Stimulated activated CD8-positive, alpha-beta memory T cell treated with anti-CD3 and anti-CD28 coated beads, Interleukin-4, amount 100 ng/mL, for 1 hour (primary cell): ENCODE measurements around the gene IFRD2.

Experiments
- DNase-seq, 2 donors: peaks; one replicate each; pipeline ENCODE4 v3.0.0-alpha.2; 2020; ENCODE audit warnings: low read depth in 2 of 2, low spot score in 1 of 2

Gene IFRD2, protein sequence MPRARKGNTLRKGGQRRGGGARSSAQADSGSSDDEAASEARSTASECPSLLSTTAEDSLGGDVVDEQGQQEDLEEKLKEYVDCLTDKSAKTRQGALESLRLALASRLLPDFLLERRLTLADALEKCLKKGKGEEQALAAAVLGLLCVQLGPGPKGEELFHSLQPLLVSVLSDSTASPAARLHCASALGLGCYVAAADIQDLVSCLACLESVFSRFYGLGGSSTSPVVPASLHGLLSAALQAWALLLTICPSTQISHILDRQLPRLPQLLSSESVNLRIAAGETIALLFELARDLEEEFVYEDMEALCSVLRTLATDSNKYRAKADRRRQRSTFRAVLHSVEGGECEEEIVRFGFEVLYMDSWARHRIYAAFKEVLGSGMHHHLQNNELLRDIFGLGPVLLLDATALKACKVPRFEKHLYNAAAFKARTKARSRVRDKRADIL

DNA sequence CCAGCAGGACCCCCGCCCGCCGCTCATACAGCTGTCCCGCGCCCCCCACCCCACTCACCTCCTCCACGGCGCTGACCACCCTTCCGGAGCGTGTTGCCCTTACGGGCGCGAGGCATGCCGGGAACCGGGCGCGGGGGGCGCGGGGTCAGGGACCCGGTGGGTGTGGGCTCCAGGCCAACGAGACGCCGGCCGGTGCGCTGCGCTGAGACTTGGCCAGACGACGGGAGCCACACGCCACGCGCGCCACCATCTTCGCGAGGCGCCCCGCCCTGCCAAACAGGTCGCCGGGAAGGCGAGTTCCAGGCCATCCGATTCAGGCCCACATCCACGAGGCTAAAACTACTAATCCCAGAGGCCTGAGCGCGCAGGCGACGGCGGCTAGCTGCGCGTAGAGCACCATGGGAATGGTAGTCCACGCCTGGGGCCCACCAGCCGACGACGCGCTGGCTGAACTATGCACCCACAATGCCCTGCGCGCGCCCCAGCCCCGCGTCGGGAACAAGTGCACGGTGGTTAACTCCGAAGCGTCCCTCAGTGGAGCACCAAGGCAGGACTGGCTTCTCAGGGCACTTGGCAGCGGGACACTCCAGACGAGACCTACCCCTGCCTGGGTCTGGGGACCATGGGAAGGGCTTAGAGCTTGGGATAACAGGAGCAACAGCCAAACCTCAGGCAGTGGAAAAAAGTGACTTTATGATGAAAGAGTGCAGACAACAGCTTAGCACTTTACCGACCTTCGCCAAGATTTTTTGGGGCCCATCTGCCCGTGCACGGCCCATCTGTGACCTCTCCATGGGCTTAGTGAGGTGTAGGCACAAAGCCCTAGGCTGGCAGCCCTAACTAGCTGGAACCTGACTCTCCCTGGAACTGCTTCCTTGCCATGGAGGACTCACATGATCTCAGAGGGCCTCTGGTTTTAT, at the start of gene IFRD2:
TSS of gene IFRD2 (minus strand) at position 271 of the 920 bp plus-strand sequence. CDS start at position 116, 155 bp downstream.
- DNase-seq, result peak; percentile 77 to 91

DNA sequence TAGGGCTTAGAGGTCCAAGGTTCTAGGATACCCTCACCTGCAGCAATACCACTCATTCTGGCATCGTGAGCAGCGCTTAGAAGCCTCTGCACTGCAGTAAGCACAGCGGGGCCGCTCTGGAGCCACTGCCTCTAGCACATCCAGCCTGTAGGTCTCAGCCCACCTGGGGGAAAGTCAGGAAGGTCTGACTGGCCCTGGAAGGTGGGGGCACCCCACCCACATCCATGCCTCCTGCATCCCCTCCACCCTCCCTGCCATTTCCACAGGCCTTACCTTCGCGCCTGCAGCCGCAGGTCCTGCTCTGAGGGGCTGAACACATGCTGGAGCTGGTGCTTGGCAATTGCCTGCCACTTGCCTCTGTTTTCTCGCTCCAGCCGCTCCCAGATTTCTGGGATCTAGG, 49.3 kb upstream of the IFRD2 start:
- no peak for DNase-seq

DNA sequence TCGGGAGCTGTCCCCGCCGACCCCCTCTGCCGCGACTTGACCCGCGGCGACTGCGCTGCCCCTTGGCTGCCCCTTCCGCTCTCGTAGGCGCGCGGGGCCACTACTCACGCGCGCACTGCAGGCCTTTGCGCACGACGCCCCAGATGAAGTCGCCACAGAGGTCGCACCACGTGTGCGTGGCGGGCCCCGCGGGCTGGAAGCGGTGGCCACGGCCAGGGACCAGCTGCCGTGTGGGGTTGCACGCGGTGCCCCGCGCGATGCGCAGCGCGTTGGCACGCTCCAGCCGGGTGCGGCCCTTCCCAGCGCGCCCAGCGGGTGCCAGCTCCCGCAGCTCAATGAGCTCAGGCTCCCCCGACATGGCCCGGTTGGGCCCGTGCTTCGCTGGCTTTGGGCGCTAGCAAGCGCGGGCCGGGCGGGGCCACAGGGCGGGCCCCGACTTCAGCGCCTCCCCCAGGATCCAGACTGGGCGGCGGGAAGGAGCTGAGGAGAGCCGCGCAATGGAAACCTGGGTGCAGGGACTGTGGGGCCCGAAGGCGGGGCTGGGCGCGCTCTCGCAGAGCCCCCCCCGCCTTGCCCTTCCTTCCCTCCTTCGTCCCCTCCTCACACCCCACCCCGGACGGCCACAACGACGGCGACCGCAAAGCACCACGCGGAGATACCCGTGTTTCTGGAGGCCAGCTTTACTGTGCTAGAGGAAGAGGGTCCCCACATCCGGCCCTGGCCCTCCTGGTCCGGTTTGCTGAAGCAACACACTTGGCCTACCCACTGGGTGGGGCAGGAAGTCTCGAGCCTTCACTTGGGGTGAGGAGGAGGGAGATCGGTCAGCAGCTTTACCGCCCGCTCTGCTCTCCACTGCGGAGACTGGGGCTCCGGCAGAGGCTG, 48.5 kb upstream of the IFRD2 start, which contains the start of gene RASSF1:
TSS of gene RASSF1 (minus strand) at position 389 of the 882 bp plus-strand sequence. CDS start at position 358, 31 bp downstream.
- no peak for DNase-seq

DNA sequence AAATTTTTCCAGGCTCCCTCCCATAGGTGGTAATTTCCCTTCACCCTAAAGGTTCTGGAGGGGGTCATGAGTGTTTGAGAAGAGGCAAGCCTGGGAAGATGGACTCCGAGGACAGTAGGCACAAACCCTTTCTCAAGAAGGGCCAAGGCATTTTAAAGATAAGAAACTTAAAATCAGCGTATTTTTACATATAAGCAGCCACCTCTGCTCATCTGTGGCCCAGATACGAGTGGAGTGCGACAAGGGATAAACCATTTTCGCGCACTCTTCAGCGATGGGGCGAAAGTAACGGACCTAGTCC, 47.9 kb upstream of the IFRD2 start:
- DNase-seq, result no peak

DNA sequence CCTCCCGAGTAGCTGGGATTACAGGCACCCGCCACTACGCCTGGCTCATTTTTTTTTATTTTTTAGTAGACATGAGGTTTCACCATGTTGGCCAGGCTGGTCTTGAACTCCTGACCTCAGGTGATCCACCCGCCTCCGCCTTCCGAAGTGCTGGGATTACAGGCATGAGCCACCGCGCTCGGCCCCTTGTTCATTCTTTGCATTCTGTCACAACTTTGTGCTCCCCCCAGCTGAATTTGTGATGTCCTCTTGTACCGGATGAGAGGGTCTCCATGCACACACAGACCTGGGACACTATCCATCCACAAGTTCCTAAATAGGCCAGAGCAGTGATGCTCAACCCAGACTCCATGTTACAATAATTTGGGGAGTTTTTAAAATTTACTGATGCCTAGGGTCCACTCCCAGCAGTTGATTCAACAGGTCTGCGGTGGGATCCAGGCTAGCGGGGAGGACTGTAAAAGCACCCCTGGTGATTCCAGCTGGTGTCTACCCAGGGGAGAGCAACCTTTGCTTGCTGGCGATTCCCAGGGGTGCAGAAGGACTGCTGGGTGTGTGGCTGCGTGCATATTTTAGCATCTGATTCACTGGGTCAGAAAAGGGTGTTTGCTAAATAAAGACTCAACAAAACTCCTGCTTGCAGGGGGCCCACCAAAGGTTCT, 47.4 kb upstream of the IFRD2 start:
- no peak for DNase-seq

DNA sequence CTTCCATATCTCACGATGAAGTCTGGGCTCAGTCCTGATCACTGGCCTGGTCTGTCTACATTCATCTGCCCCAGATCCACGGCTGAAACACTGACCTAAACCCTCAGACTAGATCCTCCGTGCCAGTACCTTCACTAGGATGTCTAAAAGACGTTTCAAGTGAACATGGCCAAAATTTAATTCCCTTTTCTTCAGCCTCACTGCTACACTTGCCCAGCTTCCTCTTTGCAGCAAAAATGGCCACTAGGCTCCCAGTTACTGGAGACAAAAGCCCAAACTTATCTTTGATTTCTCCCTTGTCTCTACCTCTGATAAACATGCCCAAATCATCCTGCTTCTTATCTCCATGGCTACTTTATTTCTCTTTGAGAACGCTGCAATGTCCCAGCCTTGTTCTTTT, 46.7 kb upstream of the IFRD2 start:
- no peak for DNase-seq

DNA sequence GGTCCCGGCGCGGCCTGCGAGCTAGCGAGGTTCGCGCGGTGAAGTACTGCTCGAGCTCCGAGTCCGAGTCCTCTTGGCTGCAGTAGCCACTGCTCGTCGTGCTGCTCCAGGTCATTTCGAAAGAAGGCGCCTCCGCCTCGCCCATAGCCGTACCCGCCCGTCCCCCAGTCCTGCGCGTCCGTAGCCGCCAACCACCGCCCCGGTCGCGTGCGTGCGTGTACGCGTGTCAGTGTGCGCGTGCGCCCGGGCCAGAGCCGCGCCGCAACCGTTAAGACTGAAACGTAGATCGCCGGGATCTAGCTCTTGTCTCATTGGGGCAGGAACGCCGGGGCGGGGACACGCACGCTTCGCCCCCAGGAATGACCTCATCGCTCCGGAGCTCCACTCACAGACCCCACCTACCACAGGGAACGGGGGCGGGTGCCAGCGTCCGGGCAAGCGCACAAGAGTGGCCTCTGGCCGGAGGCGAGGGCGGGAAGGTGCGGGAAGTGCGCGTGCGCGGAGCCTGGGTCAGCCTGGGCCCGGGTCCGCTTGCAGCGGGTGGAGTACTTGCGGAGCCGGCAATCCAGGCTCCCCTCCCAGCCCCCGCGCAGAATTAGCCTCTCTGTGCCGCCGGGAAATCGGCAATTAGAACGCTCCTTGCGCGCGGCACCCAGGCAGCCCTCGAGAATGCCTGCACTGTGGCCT, 45.1 kb upstream of the IFRD2 start:
- peak; percentile 77 to 81 for DNase-seq

DNA sequence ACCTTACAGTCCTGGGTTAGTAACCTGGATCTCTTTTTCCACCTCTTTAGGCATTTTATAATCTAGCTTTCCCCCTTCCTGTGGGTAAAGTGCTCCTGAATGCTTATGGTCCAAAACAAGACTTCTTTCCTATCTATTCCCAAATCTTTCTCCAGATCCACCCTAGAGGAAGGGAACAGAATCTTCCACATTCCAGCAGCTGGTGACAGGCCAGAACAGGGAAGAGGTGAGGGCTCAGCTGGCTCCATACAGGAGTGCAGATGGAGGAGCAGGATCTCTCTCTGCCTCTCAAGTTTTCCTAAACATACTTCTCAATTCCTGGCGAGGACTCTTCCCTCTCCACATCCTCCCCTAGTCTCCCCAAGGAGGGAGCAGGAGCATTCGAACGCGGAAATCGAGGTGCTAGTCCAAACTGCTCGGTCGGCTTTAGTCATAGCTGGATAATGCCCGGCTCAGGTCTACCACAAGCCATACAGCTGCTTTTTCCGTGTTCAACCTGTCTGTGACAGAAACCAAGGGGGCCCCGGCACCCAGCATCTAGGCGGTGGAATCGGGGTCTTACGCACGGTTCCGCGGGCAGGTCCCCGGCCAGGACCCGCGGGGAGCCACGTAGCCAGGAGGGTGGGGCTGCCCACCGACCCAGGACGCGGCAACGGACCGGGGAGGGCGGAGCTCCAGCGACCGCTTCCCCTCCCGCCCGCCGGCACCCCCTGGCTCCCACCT, 44.4 kb upstream of the IFRD2 start:
- no peak for DNase-seq

DNA sequence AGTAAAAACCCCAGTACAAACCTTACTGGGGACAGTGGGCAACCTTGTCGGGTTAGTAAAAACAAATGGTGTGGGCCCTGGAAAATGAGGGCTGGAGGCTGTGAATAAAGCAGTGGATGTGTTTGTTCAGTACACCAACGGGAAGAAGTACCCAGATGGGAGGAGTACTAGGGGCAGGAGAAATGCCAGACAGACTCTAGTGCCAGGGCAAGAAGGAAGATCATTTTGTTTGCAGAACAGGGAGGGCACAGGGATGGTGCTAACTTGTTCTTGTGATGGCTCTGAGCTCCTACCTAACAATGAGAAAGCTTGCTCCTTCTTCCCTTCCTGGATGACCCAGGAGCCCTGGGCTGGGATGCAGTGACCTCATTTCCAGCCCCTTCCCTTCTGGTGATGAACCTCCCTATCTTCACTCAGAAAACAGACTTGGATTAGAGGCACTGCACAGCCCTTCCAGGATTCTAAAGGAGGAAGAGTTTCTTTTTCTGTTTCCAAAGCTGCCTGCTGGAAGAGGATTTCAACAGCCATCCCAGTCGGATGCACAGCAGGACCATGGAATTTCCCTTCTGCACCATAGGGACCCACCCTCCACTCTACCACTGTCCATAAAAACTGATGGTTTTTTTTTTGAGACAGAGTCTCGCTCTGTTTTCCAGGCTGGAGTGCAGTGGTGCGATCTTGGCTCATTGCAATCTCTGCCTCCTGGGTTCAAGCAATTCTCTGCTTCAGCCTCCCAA, 42.3 kb upstream of the IFRD2 start:
- no peak for DNase-seq

DNA sequence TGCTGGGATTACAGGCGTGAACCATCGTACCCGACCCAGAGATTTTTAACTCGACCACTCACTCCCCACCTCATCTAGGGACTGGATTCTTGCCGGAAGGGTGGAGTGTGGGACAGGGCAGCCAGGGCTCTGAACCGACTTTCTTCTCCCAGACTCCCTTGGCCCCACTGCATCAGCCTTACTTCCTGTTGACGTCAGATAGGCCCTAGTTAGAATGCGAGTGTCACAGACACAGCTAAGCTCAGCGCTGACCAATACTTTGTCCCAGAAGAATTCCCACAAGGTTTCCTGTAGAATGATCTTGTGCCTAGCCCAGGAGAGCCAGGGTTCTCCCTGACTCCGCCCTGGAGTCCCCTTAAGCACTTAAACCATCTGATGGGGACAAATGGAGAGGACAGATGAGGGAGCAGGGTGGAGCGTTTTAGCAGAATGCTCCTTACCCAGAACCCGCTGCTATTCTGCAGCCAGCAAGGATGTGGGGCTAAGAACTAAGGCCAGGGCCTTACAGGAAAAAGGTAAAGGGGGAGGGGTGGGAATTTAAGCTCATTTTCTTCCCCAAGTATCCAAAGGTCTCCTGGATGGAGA, 41.6 kb upstream of the IFRD2 start:
- no peak for DNase-seq

DNA sequence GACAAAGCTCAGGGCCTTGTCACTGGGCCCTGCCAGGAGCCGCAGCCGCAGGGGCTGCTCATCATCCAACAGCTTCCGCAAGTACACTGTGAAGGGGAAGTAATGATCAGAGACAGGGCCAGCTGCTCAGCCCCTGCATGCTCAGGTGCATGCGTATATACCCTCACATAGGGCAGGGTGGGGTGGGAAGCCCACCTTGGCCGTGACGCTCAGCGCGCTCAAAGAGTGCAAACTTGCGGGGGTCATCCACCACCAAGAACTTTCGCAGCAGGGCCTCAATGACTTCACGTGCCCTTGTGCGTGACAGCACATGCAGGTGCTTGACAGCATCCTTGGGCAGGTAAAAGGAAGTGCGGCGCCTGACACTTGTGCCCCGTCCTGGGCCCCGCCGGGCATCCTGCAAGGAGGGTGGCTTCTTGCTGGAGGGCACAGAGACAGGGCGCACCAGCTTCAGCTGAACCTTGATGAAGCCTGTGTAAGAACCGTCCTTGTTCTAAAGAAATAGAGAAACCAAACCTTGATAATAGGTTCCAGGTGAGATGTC, 39.2 kb upstream of the IFRD2 start:
- DNase-seq, result no peak

DNA sequence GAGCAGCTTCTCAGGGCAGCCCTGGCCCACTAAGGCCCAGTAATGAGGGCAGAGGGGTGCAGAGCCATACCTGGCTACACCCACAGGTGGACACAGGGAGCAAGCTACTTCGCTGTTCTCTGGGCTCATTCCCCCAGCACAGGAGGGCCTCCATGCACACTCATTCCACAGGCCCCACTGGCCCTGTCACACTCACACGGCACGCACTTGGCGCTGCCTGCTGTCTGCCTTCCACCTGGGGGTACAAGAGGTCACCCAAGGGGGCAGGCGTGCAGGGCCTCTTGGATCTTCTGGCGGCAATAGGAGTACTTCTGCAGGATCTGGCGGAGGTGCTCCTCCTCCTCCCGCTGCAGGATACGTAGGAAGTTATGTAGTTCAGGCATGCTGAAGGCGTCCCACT, 38.1 kb upstream of the IFRD2 start:
- DNase-seq, result no peak

DNA sequence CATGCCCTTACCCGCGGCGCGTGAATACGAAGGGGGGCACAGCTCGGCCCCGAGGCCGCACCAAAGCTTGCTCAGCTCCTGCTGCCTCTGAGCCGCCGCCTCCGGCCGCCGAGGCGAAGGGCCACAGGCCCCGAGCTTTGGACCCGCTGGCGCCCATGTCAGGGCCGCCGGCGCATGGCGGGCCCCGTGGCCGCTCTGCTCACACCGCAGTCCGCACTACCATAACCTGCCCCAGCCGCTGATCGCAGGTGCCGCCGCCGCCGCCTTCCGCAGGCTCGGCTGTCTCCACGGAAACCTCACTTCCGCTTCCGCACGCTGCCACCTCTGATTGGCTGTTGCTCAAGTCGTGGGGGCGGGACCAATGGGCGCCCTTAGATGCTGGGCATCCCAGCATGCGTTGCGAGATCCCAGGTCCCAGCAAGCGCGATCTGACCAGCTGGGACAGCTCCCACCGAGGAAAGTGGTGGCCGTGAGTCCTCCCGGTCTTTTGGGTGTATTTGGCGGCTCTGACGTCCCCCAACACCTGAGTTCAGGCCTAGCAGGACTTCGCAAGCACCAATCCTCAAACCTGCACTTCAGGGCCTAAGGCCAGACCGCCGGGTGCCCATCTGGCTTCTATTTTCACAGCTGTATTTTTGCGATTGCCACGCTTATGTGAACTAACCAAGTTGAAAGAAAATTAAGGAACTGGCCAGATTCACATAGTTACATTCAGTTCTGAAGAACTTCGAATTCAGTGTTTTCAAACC, 35.9 kb upstream of the IFRD2 start, which contains the start of gene TUSC2:
TSS of gene TUSC2 (minus strand) at position 281 of the 749 bp plus-strand sequence. CDS start at position 157, 124 bp downstream.
- DNase-seq, result peak; percentile 87 to 91

DNA sequence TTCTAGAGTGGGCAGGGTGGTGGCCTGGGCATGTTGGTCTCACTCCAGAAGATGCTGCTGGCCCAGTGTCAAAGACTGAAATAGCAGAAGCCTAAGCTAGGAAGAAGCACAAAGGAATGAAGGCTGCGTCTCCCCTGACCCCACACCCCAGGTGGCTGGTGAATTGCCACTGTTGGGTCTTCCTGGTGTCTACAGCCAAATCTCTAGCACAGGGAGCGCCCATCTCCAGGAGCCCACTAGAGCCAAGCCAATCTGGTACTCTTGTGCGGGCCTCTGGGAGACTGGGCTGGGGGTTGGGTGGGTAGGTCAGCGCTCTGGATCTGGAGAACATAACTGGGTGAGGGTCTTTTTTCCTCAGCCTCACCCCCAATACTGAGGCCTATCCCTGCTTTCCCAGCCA, 34.9 kb upstream of the IFRD2 start:
- no peak for DNase-seq

DNA sequence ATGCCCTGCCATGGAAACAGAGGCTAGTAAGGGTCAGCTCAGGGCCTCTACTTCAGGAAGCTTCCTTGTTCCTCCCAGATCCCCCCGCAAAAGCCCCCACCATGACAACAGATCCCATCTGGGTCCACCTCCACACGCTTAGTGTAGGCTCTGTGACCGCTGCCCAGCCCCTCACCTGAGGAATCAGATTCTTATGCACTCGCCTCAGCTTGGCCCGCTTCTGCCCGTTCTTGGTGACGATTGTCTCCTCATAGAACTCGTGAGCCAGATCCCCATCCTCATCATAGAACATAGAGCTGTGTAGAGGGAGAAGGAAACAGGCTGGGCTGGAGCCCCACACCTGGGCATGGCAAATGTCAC, 33.9 kb upstream of the IFRD2 start:
- DNase-seq, result no peak

DNA sequence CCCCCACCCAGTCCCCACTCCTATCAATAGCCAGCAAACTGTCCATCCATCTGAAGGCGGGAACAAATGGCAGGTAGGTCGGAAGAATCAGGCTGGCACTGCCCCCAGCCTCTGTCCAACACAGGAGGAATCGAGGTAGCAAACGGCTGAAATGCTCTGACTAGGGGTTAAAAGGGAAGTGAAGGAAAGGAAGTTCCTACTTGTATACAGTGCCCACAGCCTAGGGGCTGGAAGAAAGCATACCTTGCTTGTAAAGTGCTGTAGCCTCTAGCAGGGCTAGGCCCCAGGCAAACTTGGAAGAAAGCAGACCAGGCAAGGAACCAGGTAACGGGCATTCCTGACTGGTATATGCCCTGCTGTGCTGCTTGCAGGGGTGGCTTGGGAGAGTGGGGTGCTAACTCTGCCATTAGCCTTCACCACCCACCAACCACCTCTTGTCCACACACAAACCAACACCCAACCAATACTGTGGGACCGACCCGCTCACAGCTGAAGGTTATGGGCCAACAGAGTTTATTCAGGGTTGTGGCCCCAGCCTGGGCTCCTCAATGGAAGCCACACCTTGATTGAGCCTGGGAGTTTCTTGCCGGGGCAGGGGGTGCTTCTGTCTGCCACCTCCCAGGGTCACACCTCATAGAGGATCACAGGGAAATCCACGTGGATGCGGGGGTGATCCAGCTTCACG, 33.4 kb upstream of the IFRD2 start:
- no peak for DNase-seq

DNA sequence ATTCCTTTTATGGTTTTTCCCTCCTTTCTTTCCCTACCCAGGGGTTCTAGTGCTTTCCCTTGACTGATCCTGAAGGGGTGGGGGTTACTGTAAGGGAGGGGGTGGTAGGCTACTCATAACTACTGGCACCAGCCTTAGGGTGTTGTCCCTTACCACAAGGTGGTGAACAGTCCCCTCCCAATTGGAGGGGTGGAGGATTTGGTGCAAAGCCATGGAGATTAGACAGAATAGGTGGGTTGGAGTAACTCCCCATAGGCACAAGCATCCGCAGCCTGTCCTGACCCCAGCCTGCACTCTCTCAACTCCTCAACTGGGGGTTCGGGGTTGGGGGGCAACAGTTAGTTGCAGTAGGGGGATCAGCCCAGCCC, 32.9 kb upstream of the IFRD2 start:
- no peak for DNase-seq
